ENCODE data around the gene SLC38A11.

The SLC38A11 gene

DNA sequence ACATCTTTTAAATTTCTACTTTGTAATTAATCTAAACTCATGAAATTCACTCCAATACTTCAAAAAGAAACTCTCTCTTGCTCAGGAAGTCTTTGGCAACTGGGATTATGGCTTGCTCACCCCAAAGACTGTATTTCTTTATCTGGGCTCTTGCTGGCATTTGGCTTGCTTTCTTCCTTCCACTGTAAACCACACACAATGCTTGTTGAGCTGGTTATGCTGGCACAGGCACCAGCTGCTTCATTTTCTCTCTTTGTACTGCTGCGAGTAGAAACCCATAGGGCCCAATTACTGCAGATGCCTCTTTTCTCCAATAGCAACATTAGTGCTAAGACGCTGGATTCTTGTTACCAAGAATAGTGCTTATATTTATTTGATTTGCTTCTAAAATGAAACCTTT is 51.4 kb downstream of the SLC38A11 start:
- H3K9me3 ChIP-seq (ENCODE audit: control insufficient read depth, insufficient read depth, low read depth, low read length), result no peaks in the 10 kb centered on the region
- no peak overlapping the region for H3K27ac ChIP-seq (ENCODE audit: extremely low read depth, low read depth, low read length)
- H3K36me3 ChIP-seq (ENCODE audit: control insufficient read depth in 2 of 2, insufficient read depth in 1 of 2, low read length in 2 of 2), result no peaks in the 10 kb centered on the region
- no peak for TF ChIP-seq BCL11A (tag by site-specific recombination; IDR thresholded peaks at IDR 0.05; ENCODE audit: low read depth)
- no peak for TF ChIP-seq BCL11B (tag by site-specific recombination; IDR thresholded peaks at IDR 0.05; ENCODE audit: low read depth)
- TF ChIP-seq ZNF354C (tag by site-specific recombination; IDR thresholded peaks at IDR 0.05; ENCODE audit: borderline replicate concordance, low read depth), result no peak
- no peak for TF ChIP-seq ZBTB8A (tag by site-specific recombination; IDR thresholded peaks at IDR 0.05)
- no peak for TF ChIP-seq ZNF2 (tag by site-specific recombination; IDR thresholded peaks at IDR 0.05)
- 0 out of 2 replicates have a peak, but pooled peaks have one; percentile 19 for TF ChIP-seq ZBTB20 (tag by site-specific recombination; IDR thresholded peaks at IDR 0.05)
- CTCF ChIA-PET, result interaction anchor here (0.5 to 2.4 kb wide), 5 partner anchors 10 to 578 kb away, joined by 3 to 9 read pairs (median 4); no protein-coding TSS in a partner anchor
- no peak overlapping the region for H3K4me3 ChIP-seq (ENCODE audit: low read depth, low read length)
- H3K4me1 ChIP-seq (ENCODE audit: control insufficient read depth, insufficient read depth, low read length), result peaks cover 8% of the 10 kb centered on the region
- POLR2A ChIA-PET, result interaction anchor here (1.3 kb wide), 1 partner anchor 62 kb away, joined by 5 read pairs; the partner anchor contains the start of gene COBLL1

DNA sequence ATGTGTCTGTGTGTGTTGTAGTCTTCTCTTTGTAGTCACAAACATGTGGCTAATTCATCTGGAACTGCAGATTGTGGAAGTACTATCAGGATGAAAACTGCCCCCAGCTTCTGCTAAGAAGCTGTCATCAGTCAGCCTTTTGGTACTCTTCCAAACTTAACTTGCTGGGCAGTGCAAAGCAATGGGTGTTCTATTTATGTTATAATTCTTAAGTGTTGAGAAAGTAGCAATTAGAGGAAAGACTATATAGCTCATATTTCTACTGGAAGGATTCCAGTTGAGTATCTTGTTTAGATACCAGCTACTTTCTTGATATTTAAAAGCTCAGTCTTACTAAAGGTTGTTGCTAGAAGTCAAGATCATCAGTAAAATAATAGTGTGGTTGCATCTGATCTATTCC is 52.1 kb downstream of the SLC38A11 start:
- H3K4me3 ChIP-seq (ENCODE audit: low read depth, low read length), result no peak overlapping the region
- H3K9me3 ChIP-seq (ENCODE audit: control insufficient read depth, insufficient read depth, low read depth, low read length), result no peaks in the 10 kb centered on the region
- H3K4me1 ChIP-seq (ENCODE audit: control insufficient read depth, insufficient read depth, low read length), result peaks cover 13% of the 10 kb centered on the region
- no peak overlapping the region for H3K27ac ChIP-seq (ENCODE audit: extremely low read depth, low read depth, low read length)
- H3K36me3 ChIP-seq (ENCODE audit: control insufficient read depth in 2 of 2, insufficient read depth in 1 of 2, low read length in 2 of 2), result no peaks in the 10 kb centered on the region
- ChIA-PET POLR2A (no interaction called here), CTCF (interaction anchor here (0.6 to 2.4 kb wide), 3 partner anchors 10 to 258 kb away, joined by 3 to 9 read pairs (median 5); no protein-coding TSS in a partner anchor)
- TF ChIP-seq ZNF121 (tag by site-specific recombination; IDR thresholded peaks at IDR 0.05) (no peak), RBAK (tag by site-specific recombination; IDR thresholded peaks at IDR 0.05) (no peak), ZNF571 (tag by site-specific recombination; IDR thresholded peaks at IDR 0.05) (no peak), ZNF776 (tag by site-specific recombination; IDR thresholded peaks at IDR 0.05; ENCODE audit: borderline replicate concordance) (no peak), ZNF660 (tag by site-specific recombination; IDR thresholded peaks at IDR 0.05) (peak; percentile 68; the same call in 1 of the 2 replicates), IKZF3 (tag by site-specific recombination; IDR thresholded peaks at IDR 0.05) (peak; percentile 76), ZNF311 (tag by site-specific recombination; IDR thresholded peaks at IDR 0.05; ENCODE audit: borderline replicate concordance) (no peak), FEZF1 (tag by site-specific recombination; IDR thresholded peaks at IDR 0.05) (peak; percentile 74), ZEB2 (tag by site-specific recombination; IDR thresholded peaks at IDR 0.05) (peak; percentile 75), SP7 (tag by site-specific recombination; IDR thresholded peaks at IDR 0.05) (peak; percentile 90), ZBTB44 (tag by site-specific recombination; IDR thresholded peaks at IDR 0.05) (peak; percentile 36; the same call in 1 of the 2 replicates), ZNF10 (tag by site-specific recombination; IDR thresholded peaks at IDR 0.05) (no peak), ZNF561 (tag by site-specific recombination; IDR thresholded peaks at IDR 0.05; ENCODE audit: borderline replicate concordance) (no peak), ZXDB (tag by site-specific recombination; IDR thresholded peaks at IDR 0.05) (peak; percentile 43; the same call in 1 of the 2 replicates), SALL2 (tag by site-specific recombination; IDR thresholded peaks at IDR 0.05; ENCODE audit: borderline replicate concordance) (no peak), OVOL3 (tag by site-specific recombination; IDR thresholded peaks at IDR 0.05) (no peak; the same call in 1 of the 2 replicates), PATZ1 (tag by site-specific recombination; IDR thresholded peaks at IDR 0.05) (peak; percentile 38; the same call in 1 of the 2 replicates), WT1 (tag by site-specific recombination; IDR thresholded peaks at IDR 0.05) (0 out of 2 replicates have a peak, but pooled peaks have one; percentile 25), OSR2 (tag by site-specific recombination; IDR thresholded peaks at IDR 0.05) (peak; percentile 93), ZNF394 (tag by site-specific recombination; IDR thresholded peaks at IDR 0.05; ENCODE audit: borderline replicate concordance) (peak; percentile 55; the same call in 1 of the 2 replicates)
- TF ChIP-seq, protein P1, sequence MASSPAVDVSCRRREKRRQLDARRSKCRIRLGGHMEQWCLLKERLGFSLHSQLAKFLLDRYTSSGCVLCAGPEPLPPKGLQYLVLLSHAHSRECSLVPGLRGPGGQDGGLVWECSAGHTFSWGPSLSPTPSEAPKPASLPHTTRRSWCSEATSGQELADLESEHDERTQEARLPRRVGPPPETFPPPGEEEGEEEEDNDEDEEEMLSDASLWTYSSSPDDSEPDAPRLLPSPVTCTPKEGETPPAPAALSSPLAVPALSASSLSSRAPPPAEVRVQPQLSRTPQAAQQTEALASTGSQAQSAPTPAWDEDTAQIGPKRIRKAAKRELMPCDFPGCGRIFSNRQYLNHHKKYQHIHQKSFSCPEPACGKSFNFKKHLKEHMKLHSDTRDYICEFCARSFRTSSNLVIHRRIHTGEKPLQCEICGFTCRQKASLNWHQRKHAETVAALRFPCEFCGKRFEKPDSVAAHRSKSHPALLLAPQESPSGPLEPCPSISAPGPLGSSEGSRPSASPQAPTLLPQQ (tag by site-specific recombination; IDR thresholded peaks at IDR 0.05), result 0 out of 2 replicates have a peak, but pooled peaks have one; percentile 32
- TF ChIP-seq, protein P2, sequence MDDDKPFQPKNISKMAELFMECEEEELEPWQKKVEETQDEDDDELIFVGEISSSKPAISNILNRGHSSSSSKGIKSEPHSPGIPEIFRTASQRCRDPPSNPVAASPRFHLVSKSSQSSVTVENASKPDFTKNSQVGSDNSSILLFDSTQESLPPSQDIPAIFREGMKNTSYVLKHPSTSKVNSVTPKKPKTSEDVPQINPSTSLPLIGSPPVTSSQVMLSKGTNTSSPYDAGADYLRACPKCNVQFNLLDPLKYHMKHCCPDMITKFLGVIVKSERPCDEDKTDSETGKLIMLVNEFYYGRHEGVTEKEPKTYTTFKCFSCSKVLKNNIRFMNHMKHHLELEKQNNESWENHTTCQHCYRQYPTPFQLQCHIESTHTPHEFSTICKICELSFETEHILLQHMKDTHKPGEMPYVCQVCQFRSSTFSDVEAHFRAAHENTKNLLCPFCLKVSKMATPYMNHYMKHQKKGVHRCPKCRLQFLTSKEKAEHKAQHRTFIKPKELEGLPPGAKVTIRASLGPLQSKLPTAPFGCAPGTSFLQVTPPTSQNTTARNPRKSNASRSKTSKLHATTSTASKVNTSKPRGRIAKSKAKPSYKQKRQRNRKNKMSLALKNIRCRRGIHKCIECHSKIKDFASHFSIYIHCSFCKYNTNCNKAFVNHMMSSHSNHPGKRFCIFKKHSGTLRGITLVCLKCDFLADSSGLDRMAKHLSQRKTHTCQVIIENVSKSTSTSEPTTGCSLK (tag by site-specific recombination; IDR thresholded peaks at IDR 0.05), result no peak
